ENCODE measurements around the gene ALDH1A2. TPM values are rescaled to one million over a fixed set of nuclear protein-coding genes. Genes with fewer than 3 reads are reported as not detected.
"Not testable (repeated sequence)": the region's sequence is repeated elsewhere in the genome, so short reads cannot be mapped to it uniquely, and the experiment has no call there.

The ALDH1A2 gene
- total RNA-seq, 2 donors from 2014 or later: not detected

DNA sequence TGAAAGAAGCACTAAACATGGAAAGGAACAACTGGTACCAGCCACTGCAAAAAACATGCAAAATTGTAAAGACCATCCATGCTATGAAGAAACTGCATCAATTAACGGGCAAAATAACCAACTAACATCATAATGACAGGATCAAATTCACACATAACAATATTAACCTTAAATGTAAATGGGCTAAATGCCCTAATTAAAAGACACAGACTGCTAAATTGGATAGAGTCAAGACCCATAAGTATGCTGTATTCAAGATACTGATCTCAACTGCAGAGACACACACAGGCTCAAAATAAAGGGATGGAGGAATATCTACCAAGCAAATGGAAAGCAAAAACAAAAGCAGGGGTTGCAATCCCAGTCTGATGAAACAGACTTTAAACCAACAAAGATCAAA is 37.1 kb downstream of the ALDH1A2 start:
- H3K9me3 Mint-ChIP-seq: peaks cover 25 to 31% of the 10 kb centered on the region in 2 donors
- peaks cover 9 to 34% of the 10 kb centered on the region in 2 donors for H3K36me3 Mint-ChIP-seq
- not testable (repeated sequence) for ATAC-seq; H3K27ac Mint-ChIP-seq; DNase-seq (ENCODE audit: low spot score in 2 of 2)

DNA sequence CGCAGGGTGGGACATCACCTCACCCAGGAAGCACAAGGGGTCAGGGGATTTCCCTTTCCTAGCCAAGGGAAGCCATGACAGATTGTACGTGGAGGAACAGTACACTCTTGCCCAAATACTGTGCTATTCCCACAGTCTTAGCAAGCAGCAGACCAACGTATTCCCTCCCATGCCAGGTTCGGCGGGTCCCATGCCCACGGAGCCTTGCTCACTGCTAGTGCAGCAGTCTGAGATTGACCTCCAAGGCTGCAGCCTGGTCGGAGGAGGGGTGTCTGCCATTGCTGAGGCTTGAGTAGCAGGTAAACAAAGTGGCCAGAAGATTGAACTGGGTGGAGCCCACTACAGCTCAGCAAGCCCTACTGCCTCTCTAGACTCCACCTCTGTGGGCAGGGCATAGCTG is 39.0 kb downstream of the ALDH1A2 start:
- H3K27ac Mint-ChIP-seq: no peak overlapping the region
- H3K36me3 Mint-ChIP-seq: peaks cover 14 to 44% of the 10 kb centered on the region in 2 donors
- ATAC-seq (no peak), DNase-seq (ENCODE audit: low spot score in 2 of 2) (no peak)
- peaks cover 33 to 39% of the 10 kb centered on the region in 2 donors for H3K9me3 Mint-ChIP-seq

DNA sequence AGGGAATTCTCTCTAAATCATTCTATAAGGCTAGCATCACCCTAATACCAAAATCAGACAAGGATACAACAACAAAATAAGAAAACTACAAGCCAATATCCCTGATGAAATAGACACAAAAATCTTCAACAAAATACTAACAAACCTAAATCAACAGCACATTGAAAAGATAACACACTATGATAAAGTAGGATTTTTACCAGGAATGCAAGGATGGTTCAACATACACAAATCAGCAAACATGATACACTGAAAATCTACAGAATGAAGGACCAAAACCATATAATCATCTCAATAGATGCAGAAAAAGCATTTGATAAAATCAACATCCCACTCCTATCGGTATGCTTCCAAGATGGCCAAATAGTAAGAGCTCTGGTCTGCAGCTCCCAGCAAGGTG is 39.5 kb downstream of the ALDH1A2 start:
- Mint-ChIP-seq H3K9me3 (peaks cover 38 to 39% of the 10 kb centered on the region in 2 donors), H3K36me3 (peaks cover 14 to 49% of the 10 kb centered on the region in 2 donors), H3K27ac (no peak overlapping the region)
- DNase-seq (ENCODE audit: low spot score in 2 of 2) (no peak), ATAC-seq (no peak)

DNA sequence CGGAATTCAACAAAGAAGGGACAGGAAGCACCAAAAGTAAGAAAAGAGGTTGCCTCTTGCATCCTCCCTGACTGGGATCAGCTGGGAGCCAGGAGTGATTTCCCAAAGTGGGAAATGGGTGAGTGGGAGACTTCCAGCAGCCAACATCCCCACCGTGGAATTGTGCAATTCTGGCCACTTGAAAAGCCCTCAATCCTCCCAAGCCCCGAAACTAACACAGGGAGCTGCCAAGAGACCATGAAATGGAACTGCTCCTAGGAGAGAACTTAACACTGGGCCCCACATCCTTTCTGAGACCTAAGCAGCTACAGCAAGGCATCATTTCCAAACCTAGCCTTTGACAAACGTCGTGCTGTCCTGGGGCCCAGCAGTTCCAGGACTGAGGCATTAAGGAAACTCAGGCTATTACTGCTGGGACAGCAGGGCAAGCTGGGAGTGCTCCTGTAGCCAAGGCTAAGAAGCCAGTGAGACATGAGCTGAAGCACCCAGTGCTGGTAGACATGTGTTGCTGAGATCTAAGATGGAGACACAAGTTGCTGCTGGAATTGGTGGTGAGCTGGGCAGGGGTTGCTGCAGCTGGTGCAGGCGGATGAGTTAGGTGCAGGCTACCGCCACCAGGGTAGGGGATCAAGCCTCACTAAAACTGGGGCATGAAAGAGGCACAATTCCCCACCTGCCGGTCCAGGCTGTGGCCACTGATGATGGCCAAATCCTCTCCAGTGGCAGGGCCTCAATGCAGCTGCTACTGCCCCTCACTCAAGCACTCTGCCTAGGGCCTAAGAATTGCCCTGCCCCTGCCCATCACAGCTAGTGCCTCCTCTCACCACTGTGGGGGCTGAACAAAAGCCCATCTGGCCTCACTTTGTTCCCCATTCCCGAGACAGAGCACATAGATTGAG is 43.9 kb downstream of the ALDH1A2 start:
- Mint-ChIP-seq H3K36me3 (peaks cover 14 to 38% of the 10 kb centered on the region in 2 donors), H3K9me3 (peaks cover 25 to 29% of the 10 kb centered on the region in 2 donors)
- ATAC-seq: no peak

DNA sequence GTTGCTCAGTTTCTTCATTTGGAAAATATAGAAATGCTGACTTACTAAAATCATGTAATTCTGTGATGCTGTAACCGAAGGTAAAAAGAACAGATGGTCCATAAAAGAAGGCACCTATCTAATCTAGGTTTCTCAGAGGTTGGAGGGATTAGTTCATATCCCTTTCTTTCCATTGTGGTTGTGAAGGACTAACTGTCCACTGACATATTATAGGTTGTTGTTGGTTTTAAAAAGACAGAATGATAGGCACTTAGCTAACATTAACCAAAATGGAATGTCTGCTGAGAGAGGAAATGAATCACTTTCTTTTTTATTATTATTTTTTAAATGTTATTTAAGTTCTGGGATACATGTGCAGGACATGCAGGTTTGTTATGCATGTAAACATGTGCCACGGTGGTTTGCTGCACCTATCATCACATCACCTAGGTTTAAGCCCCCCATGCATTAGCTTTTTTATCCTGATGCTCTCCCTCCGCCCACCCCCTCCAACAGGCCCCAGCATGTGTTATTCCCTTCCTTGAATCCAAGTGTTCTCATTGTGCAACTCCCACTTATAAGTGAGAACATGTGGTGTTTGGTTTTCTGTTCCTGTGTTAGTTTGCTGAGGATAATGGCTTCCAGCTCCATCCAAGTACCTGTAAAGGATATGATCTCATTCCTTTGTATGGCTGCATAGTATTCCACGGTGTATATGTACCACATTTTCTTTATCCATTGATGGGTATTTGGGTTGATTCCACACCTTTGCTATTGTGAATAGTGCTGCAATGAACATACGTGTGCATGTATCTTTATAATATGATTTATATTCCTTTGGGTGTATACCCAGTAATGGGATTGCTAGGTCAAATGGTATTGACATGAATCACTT is 45.8 kb downstream of the ALDH1A2 start:
- DNase-seq (ENCODE audit: low spot score in 2 of 2) (no peak), ATAC-seq (no peak)
- peaks cover 5 to 21% of the 10 kb centered on the region in 2 donors for H3K36me3 Mint-ChIP-seq
- peaks cover 10 to 15% of the 10 kb centered on the region in 2 donors for H3K9me3 Mint-ChIP-seq
- H3K27ac Mint-ChIP-seq: no peak overlapping the region

More for the DNA sequence above, 43.9 kb downstream of the ALDH1A2 start:
- no peak overlapping the region for H3K27ac Mint-ChIP-seq
- DNase-seq (ENCODE audit: low spot score in 2 of 2): no peak

DNA sequence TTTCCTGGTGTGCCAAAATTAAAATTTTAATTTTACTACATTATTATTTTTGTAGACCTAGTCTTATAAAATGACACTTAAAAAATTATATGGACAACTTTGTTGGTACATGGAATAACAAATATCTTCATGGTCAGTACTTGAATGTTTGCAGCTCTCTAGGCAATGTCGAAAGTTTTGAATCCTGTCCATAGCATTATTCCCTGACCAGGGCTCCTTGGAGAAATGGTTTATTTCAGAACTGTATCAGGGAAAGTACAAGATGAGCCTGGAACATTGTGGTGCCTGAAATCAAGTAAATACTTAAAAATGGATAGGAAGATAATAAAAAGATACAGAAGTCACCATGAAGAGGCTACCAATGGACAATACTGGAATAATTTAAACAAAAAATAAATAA is 47.6 kb downstream of the ALDH1A2 start:
- peaks cover 4 to 12% of the 10 kb centered on the region in 2 donors for H3K36me3 Mint-ChIP-seq

DNA sequence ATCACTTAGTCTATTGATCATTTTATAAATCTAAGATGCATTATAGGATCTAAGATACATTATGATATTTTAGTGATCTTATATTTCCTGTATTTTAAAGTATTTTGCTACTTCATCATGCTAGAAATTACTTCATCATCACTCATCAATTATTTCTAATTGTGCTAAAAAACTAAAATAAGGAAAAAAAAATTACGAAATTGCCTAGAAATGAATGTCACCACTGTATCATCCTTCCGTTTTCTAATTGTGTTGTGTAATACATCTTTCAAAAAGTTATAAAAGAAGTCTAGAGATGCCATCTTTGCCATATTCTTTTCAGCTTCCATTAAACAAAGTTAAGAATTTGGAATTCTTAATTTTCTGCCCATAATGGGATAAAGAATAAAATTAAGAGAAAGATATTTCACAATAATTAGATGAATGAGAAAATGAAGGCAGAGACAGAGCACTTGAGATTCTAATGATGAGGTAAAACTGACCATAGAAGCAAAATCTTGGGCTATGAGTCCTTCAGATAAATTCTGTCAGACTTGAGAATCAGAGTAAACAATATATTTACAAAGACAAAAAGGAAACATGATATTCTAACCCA is 48.8 kb downstream of the ALDH1A2 start:
- ATAC-seq (no peak), DNase-seq (ENCODE audit: low spot score in 2 of 2) (no peak)
- H3K9me3 Mint-ChIP-seq: peaks cover 0 to 6% of the 10 kb centered on the region in 2 donors
- peaks cover 0 to 6% of the 10 kb centered on the region in 2 donors for H3K36me3 Mint-ChIP-seq
- H3K27ac Mint-ChIP-seq: no peak overlapping the region

More for the DNA sequence above, 47.6 kb downstream of the ALDH1A2 start:
- DNase-seq (ENCODE audit: low spot score in 2 of 2) (no peak), ATAC-seq (no peak)
- Mint-ChIP-seq H3K9me3 (peaks cover 6 to 12% of the 10 kb centered on the region in 2 donors), H3K27ac (no peak overlapping the region)

DNA sequence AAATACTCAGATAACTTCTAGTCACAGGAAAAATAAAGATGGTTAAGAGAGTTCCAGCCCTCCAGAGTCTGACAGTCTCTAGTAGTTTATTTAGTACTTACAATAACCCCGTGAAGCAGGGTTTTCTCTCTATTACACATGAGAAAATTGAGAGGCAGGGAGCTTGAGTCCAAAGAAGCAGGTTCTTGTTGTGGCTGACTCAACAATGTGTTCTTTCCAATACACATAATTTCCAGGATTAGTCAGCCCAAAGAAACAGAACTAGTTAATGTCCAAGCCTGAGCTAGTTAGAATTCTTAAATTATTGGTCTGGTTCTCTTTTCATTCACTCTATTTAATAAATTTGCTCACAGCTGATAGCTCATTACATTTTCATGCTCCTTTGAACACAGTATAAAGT is 49.9 kb downstream of the ALDH1A2 start:
- ATAC-seq: no peak
- H3K27ac Mint-ChIP-seq: no peak overlapping the region
- no peak for DNase-seq (ENCODE audit: low spot score in 2 of 2)
- no peaks in the 10 kb centered on the region for H3K36me3 Mint-ChIP-seq
- H3K9me3 Mint-ChIP-seq: no peaks in the 10 kb centered on the region

DNA sequence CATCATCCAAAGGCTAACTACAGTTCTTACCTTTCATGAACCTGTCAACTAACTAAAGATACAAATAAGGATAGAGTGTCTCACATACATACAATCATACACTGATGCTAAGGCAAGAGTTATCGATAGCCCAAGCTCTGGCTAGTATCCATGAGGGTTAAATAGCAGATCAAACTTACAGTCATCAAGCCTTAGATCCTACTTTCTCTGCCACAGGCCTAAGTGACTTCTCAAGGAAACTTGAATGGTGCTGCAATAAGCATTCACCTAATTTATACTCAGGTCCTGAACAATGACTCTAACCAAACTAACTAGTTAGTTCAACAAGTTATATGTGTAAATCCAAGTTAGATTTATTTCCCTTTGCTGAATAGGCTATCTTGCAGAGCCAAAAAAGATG is 51.0 kb downstream of the ALDH1A2 start:
- DNase-seq (ENCODE audit: low spot score in 2 of 2): no peak
- Mint-ChIP-seq H3K36me3 (no peaks in the 10 kb centered on the region), H3K27ac (no peak overlapping the region), H3K9me3 (no peaks in the 10 kb centered on the region)
- ATAC-seq: no peak

DNA sequence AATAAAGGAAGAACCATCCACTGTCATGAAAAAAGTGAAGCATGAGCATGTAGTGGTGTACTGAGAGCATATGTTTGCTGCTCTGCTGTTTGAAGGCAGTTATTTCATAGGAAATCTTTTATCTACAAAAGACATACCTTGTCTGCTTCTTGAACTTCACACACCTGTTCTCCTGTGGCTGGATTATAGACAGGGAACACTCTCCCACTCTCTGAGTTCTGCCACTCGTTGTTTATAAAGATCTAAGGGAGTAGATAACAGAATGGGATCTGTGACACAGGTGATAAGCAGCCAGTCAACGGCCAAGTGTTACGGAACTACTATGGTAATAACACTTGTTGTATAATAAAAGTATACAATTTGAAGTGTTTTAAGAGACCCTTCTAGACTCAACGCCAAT is 51.5 kb downstream of the ALDH1A2 start:
- DNase-seq (ENCODE audit: low spot score in 2 of 2): no peak
- Mint-ChIP-seq H3K9me3 (no peaks in the 10 kb centered on the region), H3K36me3 (no peaks in the 10 kb centered on the region), H3K27ac (no peak overlapping the region)
- ATAC-seq: no peak

DNA sequence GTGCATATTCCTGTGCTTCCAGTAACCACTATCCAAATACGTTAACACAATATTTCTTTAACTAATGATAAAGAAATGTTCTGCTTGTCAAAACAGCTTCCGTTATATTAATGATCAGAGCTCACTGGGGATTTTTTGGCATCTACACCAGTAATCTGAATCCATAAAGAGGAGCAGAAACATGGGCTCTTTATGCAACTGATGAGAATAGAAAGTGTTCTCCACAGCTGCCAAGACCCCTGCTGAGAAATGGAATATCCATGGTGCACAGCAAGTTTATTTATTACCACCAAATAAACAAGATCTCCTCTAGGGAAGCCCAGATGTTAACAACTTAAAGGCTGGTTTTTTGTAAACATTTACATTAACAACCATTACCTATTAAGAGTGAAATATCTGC is 54.5 kb downstream of the ALDH1A2 start:
- Mint-ChIP-seq H3K27ac (no peak overlapping the region), H3K9me3 (no peaks in the 10 kb centered on the region), H3K36me3 (no peaks in the 10 kb centered on the region)
- DNase-seq (ENCODE audit: low spot score in 2 of 2) (no peak), ATAC-seq (no peak)

DNA sequence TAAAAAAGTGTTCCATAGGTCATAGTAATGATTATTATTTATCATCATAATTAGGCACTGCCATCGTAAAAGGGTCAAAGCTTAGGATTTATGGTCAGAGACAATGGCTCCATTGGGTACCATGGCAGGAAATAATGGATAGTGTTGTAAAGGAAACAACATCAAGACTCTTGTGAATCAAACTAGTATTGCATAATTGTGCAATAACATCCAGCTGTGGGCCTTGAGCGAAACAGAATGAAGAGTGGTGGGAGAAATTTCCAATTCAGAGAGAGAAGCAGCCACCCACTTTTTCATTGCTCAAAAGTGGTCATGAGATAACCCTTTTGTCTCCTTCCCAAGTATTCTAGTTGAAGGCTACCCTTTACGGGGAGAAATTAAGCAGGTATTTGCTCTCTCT is 61.7 kb downstream of the ALDH1A2 start:
- no peak overlapping the region for H3K27ac Mint-ChIP-seq
- no peak for ATAC-seq
- no peaks in the 10 kb centered on the region for H3K9me3 Mint-ChIP-seq
- DNase-seq (ENCODE audit: low spot score in 2 of 2): no peak
- peaks cover 0 to 3% of the 10 kb centered on the region in 2 donors for H3K36me3 Mint-ChIP-seq

DNA sequence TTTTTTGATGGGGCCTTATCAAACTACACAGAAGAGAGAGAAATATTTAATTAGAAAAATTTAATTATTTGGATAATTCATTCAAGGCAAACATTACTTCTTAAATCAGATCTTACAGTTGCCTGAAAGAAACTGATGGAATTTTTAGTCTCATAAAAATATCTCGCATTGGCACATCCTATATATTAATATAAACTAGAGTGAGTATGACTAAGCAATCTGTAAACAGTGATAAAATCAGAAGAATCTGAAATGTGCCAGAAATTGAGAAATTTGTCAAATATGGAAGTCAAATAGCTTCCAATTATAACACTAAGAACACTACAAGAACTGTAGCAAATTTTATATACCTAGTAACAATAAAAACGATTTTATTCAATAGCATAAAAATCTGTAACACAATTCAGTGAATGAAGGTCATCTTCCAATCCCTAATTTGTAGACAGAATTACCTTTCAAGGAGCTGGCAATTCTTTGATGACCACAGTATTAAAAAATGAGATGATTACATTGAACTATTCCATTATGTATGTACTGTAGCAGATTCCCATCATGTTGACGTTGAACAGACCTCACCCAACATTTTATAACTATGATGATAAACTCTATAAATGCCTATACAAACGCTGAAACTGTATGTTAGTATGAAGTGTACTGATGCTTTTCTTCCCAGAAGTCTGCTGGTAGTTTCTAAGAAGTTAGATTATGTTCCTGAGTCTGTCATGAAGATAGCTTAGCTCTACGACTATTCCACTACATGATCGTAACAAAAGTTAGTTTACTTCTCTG is 63.0 kb downstream of the ALDH1A2 start:
- Mint-ChIP-seq H3K36me3 (peaks cover 0 to 4% of the 10 kb centered on the region in 2 donors), H3K27ac (no peak overlapping the region), H3K9me3 (no peaks in the 10 kb centered on the region)
- ATAC-seq (no peak), DNase-seq (ENCODE audit: low spot score in 2 of 2) (no peak)

DNA sequence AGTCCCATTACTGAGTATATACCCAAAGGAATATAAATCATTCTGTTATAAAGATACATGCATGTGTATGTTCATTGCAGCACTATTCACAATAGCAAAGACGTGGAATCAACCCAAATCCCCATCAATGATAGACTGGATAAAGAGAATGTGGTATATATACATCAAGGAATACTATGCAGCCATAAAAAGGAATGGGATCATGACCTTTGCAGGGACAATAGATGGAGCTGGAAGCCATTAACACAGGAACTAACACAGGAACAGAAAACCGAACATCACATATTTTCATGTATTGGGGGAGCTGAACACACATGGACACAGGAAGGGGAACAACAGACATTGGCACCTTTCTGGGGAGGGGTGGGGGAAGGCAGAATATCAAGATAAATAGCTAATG is 65.8 kb downstream of the ALDH1A2 start:
- H3K9me3 Mint-ChIP-seq; DNase-seq (ENCODE audit: low spot score in 2 of 2); H3K36me3 Mint-ChIP-seq; H3K27ac Mint-ChIP-seq; ATAC-seq: not testable (repeated sequence)

DNA sequence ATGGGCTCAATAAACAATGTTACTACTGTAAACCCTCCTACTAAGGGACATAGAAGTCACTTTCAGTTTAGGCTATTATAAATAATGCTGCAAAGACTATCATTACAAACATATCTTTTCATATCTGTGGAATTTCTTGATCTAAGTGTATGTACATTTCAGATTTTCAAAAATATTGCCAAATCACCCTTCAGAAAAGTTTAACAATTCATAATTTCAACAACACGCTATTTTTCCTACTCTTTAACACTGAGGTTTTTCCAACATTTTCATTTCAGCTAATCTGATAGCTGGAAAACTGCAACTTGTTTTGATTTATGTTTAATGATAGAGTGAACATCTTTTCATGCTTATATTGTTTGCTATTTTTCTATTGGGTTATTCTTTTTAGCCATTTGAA is 69.0 kb downstream of the ALDH1A2 start:
- H3K27ac Mint-ChIP-seq: no peak overlapping the region
- DNase-seq (ENCODE audit: low spot score in 2 of 2) (no peak), ATAC-seq (no peak)
- peaks cover 0 to 9% of the 10 kb centered on the region in 2 donors for H3K36me3 Mint-ChIP-seq
- H3K9me3 Mint-ChIP-seq: no peaks in the 10 kb centered on the region

All from activated naive CD4-positive, alpha-beta T cell treated with anti-CD3 and anti-CD28 coated beads, Interleukin-2, amount 50 U/mL, for 72 hours (primary cell).